Sciatic nerve (tissue), 2 donors: ENCODE measurements around the gene OR6V1. TPM values are rescaled to one million over a fixed set of nuclear protein-coding genes. Genes with fewer than 3 reads are reported as not detected.
"Not testable (repeated sequence)": the region's sequence is repeated elsewhere in the genome, so short reads cannot be mapped to it uniquely, and the experiment has no call there.

ENCODE experiments used
- ATAC-seq: fragments of 200-7000 bp; cut with Tn5 transposase; one replicate; pipeline ENCODE4 v1.9.1; 2020; ENCODE audit warnings: mild to moderate bottlenecking, moderate library complexity
- DNase-seq: peaks from one replicate; pipeline ENCODE4 v3.0.0-alpha.2; 2020; ENCODE audit warnings: low spot score
- intact Hi-C: fragments of 100-400 bp; cut with DNase I; formaldehyde crosslinking; loops from one replicate; pipeline ENCODE4 v1.14.2; 2022
- total RNA-seq: library from RNA; stranded (reverse); fragmentation: NEBNext Ultra II Directional; extraction: Animal tissue kit (Norgen Biotek cat#: 25700); gene quantifications from one replicate; pipeline ENCODE4 v1.2.1, GENCODE V29; 2021
- donor health status: DM: no; HTN: no; CAD: no.
- donor health status: DM: no; HTN: no; CAD: no.

Gene OR6V1
- total RNA-seq, 1 donor from 2014 or later: not detected

- no peak for ATAC-seq
- intact Hi-C loops: no loop called here
Measured at GRCh38 chr7:143041346-143041745, 10.8 kb upstream of the OR6V1 start.

DNA sequence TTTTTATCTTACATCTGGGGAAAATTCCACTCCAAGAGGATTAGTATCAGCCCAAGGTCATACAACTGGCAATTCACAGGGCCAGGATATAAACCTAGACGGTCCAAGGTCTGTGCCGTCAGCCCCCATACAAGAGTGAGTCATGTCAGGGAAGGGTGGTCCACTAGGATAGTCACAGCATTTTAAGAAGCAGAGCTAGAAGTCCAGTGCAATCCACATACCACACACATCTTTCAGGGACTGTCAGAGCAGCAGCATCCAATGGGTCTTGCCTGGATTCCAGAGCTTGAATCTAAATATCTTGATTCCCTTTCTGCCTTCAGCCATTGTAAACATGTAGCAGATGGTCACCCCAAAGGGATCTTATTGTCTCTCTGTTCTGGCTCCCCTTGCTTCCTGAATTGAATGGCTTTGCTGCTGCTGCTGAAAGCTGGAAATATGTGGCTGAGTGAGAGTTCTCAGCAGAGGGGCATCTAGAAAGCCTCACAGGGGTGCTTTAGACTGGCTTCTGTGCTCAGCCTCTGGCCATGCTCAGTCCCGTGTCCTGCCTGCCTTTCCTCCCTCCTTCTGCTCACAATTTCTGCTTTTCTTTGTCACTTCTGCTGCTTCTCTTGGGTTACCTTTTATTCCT is 9.9 kb upstream of the OR6V1 start:
- DNase-seq (no peak), ATAC-seq (peak; percentile 33)
- intact Hi-C loops: no loop called here

More at GRCh38 chr7:143041346-143041745, 10.8 kb upstream of the OR6V1 start:
- DNase-seq: no peak

DNA sequence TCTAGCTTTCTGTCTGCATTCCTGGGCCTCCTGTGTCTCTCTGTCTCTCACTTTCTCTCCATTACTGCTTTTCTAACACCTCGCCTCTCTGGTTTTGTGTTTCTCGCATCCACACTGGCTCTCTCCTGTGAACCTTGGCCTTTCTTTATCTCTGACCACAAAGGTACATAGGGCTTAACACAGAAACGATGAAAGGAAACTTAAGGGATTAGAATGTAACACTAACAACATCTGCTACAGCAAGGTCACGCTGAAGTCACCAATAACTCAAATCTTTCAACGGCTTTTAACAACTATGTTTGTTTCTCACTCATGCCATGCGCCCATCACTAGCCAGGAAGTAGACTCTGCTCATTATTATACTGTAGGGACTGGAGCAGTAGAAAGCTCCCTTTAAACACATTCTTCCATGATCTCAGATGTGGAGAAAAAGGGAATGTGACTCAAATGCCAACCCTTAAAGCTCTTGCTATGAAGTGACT is 9.3 kb upstream of the OR6V1 start:
- ATAC-seq: peak; percentile 50
- intact Hi-C loops: no loop called here
- no peak for DNase-seq

DNA sequence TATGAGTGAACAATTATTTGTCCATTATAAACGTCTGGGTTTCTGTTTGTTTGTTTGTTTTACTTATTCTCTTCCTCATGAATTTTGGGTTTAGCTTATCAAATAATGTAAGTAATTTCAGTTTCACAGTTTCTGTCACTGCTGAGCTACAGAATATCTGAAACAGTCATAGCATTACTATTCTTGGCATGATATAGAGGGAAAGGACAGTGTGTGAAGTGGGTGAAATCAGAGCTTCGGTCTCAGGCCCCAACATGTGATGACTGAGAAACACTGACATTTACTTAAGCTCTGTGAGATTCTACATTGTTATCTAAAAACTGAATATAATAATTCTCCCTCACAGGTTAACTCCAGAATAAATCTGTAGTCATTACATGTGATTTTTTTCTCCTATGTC is 8.8 kb upstream of the OR6V1 start:
- intact Hi-C loops: no loop called here
- no peak for ATAC-seq
- no peak for DNase-seq

- ATAC-seq: no peak
- intact Hi-C loops: no loop called here
- DNase-seq: no peak
Measured at GRCh38 chr7:143046426-143046851, 5.7 kb upstream of the OR6V1 start.

GRCh38 chr7:143047326-143047725 is 4.8 kb upstream of the OR6V1 start:
- no peak for ATAC-seq
- intact Hi-C loops: no loop called here

GRCh38 chr7:143048827-143049226 is 3.3 kb upstream of the OR6V1 start:
- no peak for ATAC-seq
- DNase-seq: no peak
- intact Hi-C loops: no loop called here

More at GRCh38 chr7:143047326-143047725, 4.8 kb upstream of the OR6V1 start:
- no peak for DNase-seq

- peak; percentile 68 for ATAC-seq
- no peak for DNase-seq
- intact Hi-C loops: no loop called here
Measured at GRCh38 chr7:143049362-143049761, 2.8 kb upstream of the OR6V1 start.

GRCh38 chr7:143050931-143051330 is 1.2 kb upstream of the OR6V1 start:
- intact Hi-C loops: no loop called here
- no peak for ATAC-seq
- DNase-seq: no peak

DNA sequence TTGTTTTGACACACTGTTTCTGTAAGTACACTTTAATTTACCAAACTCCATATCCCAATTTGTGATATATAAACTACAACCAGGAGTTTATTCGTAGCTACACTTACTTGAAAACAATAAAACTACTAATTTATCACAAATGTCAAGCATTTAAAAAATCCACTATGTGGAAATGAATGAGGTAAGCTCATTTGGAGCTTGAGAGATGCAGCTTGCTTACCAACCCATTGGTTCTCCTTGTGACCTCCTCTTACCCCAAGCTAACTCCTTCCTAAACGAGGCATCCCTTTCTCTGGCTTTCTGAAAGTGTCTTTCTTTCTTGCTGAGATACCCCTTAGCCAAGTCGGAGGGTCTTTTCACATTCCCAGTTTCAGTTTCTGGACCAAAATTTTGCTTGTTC is 2.5 kb downstream of the OR6V1 start:
- no peak for ATAC-seq
- no peak for DNase-seq
- intact Hi-C loops: no loop called here

DNA sequence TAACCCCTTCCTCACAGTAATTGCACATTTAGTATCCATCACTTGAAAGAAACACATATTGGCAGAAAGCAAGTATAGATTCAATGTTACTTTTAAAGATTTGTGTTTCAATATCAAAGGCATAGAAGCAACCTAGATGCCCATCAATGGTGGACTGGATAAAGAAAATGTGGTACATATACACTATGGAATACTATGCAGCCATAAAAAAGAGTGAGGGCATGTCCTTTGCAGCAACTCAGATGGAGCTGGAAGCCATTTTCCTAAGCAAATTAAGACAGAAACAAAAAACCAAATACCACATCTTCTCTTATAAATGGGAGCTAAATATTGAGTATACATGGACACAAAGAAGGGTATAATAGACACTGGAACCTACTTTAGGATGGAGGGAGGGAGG is 3.6 kb downstream of the OR6V1 start:
- intact Hi-C loops: no loop called here
- ATAC-seq: no peak
- DNase-seq: no peak

- intact Hi-C loops: no loop called here
- ATAC-seq (no peak), DNase-seq (no peak)
Measured at GRCh38 chr7:143063741-143064140, 11.6 kb downstream of the OR6V1 start.

- no peak for DNase-seq
- ATAC-seq: no peak
- intact Hi-C loops: no loop called here
Measured at GRCh38 chr7:143068446-143068845, 16.3 kb downstream of the OR6V1 start.

- intact Hi-C loops: no loop called here
- DNase-seq (no peak), ATAC-seq (no peak)
Measured at GRCh38 chr7:143069912-143070500, 17.9 kb downstream of the OR6V1 start.

DNA sequence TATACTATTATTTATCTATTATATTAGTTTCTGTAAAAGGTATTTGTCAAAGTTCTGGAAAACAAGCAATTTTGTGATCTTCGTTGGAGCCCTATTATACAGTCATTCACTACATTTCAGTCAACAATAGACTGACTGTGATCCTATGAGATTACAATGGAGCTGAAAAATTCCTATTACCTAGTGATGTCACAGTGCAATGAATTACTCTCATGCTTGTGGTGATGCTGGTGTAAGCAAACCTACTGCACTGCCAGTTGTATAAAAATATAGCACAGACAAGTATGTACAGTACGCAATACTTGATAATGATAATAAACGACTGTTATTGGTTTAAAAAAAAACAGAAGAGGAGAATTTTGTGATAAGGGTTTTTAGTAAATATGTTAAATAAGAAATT is 21.4 kb downstream of the OR6V1 start:
- intact Hi-C loops: no loop called here
- ATAC-seq (no peak), DNase-seq (no peak)

- intact Hi-C loops: no loop called here
- no peak for DNase-seq
Measured at GRCh38 chr7:143074141-143074540, 22.0 kb downstream of the OR6V1 start.

DNA sequence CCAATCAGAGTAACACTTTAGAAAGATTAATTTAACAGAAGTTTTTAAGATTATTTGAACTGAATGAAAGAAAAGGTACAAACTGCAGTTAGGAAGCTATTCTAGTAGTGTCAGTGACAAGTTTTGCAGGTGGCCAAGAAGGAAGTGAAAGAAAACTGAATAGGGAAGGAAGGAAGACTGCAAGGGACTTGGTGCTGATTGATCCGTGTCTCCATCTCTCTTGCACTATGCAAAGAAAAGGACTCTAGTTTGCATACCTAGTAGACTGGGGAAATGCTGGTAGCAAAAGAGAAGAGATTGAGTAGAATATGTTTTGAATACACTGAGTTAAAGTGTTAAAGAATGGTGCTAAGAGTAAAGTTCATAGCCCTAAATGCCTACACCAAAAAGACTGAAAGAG is 33.0 kb downstream of the OR6V1 start:
- intact Hi-C loops: no loop called here
- ATAC-seq (no peak), DNase-seq (no peak)

More at GRCh38 chr7:143074141-143074540, 22.0 kb downstream of the OR6V1 start:
- no peak for ATAC-seq

DNA sequence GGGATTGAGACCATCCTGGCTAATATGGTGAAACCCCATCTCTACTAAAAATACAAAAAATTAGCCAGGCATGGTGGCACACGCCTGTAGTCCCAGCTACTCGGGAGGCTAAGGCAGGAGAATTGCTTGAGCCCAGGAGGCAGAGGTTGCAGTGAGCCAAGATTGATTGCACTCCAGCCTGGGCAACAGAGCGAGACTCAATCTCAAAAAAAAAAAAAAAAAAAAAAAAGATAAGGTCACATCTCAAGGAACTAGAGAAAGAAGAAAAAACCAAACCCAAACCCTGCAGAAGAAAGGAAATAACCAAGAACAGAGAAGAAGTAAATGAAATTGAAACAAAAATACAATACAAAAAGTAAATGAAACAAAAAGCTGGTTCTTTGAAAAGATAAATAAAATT is 33.5 kb downstream of the OR6V1 start:
- intact Hi-C loops, DNase-seq, ATAC-seq: not testable (repeated sequence)

DNA sequence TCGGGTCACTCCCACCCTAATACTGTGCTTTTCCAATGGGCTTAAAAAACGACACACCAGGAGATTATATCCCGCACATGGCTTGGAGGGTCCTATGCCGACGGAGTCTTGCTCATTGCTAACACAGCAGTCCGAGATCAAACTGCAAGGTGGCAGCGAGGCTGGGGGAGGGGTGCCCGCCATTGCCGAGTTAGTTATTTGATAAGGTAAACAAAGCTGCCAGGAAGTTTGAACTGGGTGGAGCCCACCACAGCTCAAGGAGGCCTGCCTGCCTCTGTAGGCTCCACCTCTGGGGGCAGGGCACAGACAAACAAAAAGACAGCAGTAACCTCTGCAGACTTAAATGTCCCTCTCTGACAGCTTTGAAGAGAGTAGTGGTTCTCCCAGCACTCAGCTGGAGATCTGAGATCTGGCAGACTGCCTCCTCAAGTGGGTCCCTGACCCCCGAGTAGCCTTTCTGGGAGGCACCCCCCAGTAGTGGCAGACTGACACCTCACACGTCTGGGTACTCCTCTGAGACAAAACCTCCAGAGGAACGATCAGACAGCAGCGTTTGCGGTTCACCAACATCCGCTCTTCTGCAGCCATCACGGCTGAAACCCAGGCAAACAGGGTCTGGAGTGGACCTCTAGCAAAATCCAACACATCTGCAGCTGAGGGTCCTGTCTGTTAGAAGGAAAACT is 36.5 kb downstream of the OR6V1 start:
- DNase-seq, ATAC-seq, intact Hi-C loops: not testable (repeated sequence)

- intact Hi-C loops: no loop called here
- DNase-seq (no peak), ATAC-seq (no peak)
Measured at GRCh38 chr7:143096146-143096545, 44.0 kb downstream of the OR6V1 start.
